ENCODE measurements around the gene KCNH8. TPM values are rescaled to one million over a fixed set of nuclear protein-coding genes. Genes with fewer than 3 reads are reported as not detected.

The KCNH8 gene
- total and polyA plus RNA-seq, 2 of the 4 experiments (the other 2 are of a cell fraction), result not detected

DNA sequence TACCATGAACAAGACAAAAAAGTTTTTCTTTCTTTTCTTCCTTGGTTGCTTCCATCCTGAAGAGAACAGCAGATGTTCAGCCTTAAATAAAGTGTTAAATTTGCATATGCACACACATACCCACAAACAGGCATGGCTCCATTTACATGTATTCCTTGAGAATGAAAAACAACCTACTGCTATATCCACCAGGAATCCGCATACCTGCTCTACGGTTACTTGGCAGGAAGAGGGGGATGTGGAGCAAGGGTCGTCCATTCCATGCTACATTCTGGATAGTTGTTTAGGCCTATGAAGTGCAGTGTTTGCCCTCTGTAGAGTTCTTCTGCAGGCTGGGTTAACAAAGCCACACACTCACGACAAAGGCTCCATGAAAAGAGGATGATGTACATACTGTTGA, 322.8 kb downstream of the KCNH8 start:
- no peaks in the 10 kb centered on the region for H3K4me1 ChIP-seq (ENCODE audit: control insufficient read depth, insufficient read depth, low read length)
- no peaks in the 10 kb centered on the region for H4K20me1 ChIP-seq (ENCODE audit: insufficient read depth, low read length)
- no peak overlapping the region for H3K14ac ChIP-seq (replicated peaks; ENCODE audit: low read depth, low read length)
- H2AK5ac ChIP-seq (ENCODE audit: low read depth, low read length), result no peak overlapping the region
- POLR2A ChIA-PET (ENCODE audit: unreplicated experiment), result no interaction called here
- H2AK9ac ChIP-seq (replicated peaks; ENCODE audit: low read depth, low read length, poor library complexity), result no peak overlapping the region
- no peak overlapping the region for H2BK5ac ChIP-seq (ENCODE audit: low read depth, low read length, poor library complexity, severe bottlenecking)
- TF ChIP-seq SMC3 (IDR thresholded peaks at IDR 0.05; ENCODE audit: low read depth, low read length) (no peak), FOS (IDR thresholded peaks at IDR 0.05; ENCODE audit: low read depth, low read length) (no peak), RFX5 (IDR thresholded peaks at IDR 0.05; ENCODE audit: low read depth, low read length) (no peak), MXI1 (IDR thresholded peaks at IDR 0.05; ENCODE audit: borderline replicate concordance, low read depth, low read length) (no peak), CHD1 (IDR thresholded peaks at IDR 0.05; ENCODE audit: low read depth, low read length) (no peak), POLR2A (IDR thresholded peaks at IDR 0.05; ENCODE audit: low read depth, low read length) (no peak), MAZ (IDR thresholded peaks at IDR 0.05; ENCODE audit: borderline replicate concordance, low read depth, low read length) (no peak), MAFK (IDR thresholded peaks at IDR 0.05; ENCODE audit: low read depth, low read length) (no peak), RCOR1 (IDR thresholded peaks at IDR 0.05; ENCODE audit: insufficient replicate concordance, low read length) (no peak), CEBPB (IDR thresholded peaks at IDR 0.05; ENCODE audit: low read depth, low read length) (no peak), BHLHE40 (IDR thresholded peaks at IDR 0.05; ENCODE audit: low read depth, low read length) (no peak), NFE2L2 (IDR thresholded peaks at IDR 0.05; ENCODE audit: low read depth, low read length) (no peak), RAD21 (IDR thresholded peaks at IDR 0.05; ENCODE audit: low read length) (no peak)
- TF ChIP-seq, protein P1, sequence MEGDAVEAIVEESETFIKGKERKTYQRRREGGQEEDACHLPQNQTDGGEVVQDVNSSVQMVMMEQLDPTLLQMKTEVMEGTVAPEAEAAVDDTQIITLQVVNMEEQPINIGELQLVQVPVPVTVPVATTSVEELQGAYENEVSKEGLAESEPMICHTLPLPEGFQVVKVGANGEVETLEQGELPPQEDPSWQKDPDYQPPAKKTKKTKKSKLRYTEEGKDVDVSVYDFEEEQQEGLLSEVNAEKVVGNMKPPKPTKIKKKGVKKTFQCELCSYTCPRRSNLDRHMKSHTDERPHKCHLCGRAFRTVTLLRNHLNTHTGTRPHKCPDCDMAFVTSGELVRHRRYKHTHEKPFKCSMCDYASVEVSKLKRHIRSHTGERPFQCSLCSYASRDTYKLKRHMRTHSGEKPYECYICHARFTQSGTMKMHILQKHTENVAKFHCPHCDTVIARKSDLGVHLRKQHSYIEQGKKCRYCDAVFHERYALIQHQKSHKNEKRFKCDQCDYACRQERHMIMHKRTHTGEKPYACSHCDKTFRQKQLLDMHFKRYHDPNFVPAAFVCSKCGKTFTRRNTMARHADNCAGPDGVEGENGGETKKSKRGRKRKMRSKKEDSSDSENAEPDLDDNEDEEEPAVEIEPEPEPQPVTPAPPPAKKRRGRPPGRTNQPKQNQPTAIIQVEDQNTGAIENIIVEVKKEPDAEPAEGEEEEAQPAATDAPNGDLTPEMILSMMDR (conservative IDR thresholded peaks at IDR 0.05; ENCODE audit: low read depth, low read length), result no peak
- TF ChIP-seq, protein P2, sequence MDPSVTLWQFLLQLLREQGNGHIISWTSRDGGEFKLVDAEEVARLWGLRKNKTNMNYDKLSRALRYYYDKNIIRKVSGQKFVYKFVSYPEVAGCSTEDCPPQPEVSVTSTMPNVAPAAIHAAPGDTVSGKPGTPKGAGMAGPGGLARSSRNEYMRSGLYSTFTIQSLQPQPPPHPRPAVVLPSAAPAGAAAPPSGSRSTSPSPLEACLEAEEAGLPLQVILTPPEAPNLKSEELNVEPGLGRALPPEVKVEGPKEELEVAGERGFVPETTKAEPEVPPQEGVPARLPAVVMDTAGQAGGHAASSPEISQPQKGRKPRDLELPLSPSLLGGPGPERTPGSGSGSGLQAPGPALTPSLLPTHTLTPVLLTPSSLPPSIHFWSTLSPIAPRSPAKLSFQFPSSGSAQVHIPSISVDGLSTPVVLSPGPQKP (IDR thresholded peaks at IDR 0.05; ENCODE audit: borderline replicate concordance, low read depth, low read length), result no peak
- TF ChIP-seq, protein P3, sequence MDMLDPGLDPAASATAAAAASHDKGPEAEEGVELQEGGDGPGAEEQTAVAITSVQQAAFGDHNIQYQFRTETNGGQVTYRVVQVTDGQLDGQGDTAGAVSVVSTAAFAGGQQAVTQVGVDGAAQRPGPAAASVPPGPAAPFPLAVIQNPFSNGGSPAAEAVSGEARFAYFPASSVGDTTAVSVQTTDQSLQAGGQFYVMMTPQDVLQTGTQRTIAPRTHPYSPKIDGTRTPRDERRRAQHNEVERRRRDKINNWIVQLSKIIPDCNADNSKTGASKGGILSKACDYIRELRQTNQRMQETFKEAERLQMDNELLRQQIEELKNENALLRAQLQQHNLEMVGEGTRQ (IDR thresholded peaks at IDR 0.05; ENCODE audit: low read depth, low read length), result no peak
- H3K9me1 ChIP-seq (ENCODE audit: insufficient read depth, low read length), result no peaks in the 10 kb centered on the region
- H3K9ac ChIP-seq (ENCODE audit: low read depth, low read length), result no peak overlapping the region
- dilution Hi-C loops (cut with HindIII; ENCODE audit: low sequenced_read_pairs, unreplicated experiment), result no loop called here
- CTCF ChIA-PET, result no interaction called here
- no CpG with 5 or more reads among the region's 4 CpGs for WGBS, 2 experiments (ENCODE audit: extremely low coverage in 2 of 2, insufficient read length in 1 of 2)
- H4K91ac ChIP-seq (ENCODE audit: insufficient read depth, low read depth, low read length), result no peak overlapping the region
- no peak overlapping the region for H4K5ac ChIP-seq (ENCODE audit: low read depth, low read length)
- no peak overlapping the region for H2BK120ac ChIP-seq (ENCODE audit: low read depth, low read length)
- H3K9me3 ChIP-seq (ENCODE audit: control insufficient read depth, insufficient read depth, low read length), result peaks cover 7% of the 10 kb centered on the region; the same call in 1 of the 2 replicates
- DNase-seq (no peak), ATAC-seq (ENCODE audit: low read depth) (no peak)
- H2AFZ ChIP-seq (replicated peaks; ENCODE audit: low read length, poor library complexity), result no peak overlapping the region
- H3K36me3 ChIP-seq (ENCODE audit: control insufficient read depth, insufficient read depth, low read length), result no peaks in the 10 kb centered on the region
- H3K4me3 ChIP-seq (ENCODE audit: insufficient read depth, low read depth, low read length), result no peak overlapping the region
- BruUV-seq (replicated peaks), result no TSS peak
- H3K18ac ChIP-seq (ENCODE audit: low read depth, low read length), result no peak overlapping the region
- no peak overlapping the region for H2BK15ac ChIP-seq (ENCODE audit: low read depth, low read length)
- no peak overlapping the region for H3K23ac ChIP-seq (ENCODE audit: low read depth, low read length)
- no peak overlapping the region for H3K4ac ChIP-seq (ENCODE audit: low read depth, low read length)
- H2BK20ac ChIP-seq (ENCODE audit: low read depth, low read length), result no peak overlapping the region
- no peak overlapping the region for H3K56ac ChIP-seq (ENCODE audit: extremely low read depth, insufficient read depth, low read length)
- H4K8ac ChIP-seq (ENCODE audit: low read depth in 2 of 2, low read length in 2 of 2), result no peak overlapping the region
- in situ Hi-C loops (cut with MboI; ENCODE audit: low sequenced_read_pairs), result no loop called here
- no peak overlapping the region for H3K27ac ChIP-seq (ENCODE audit: insufficient read depth, low read length)
- no peaks in the 10 kb centered on the region for H3K79me1 ChIP-seq (ENCODE audit: low read depth in 1 of 2, low read length in 2 of 2)
- H3K4me2 ChIP-seq (ENCODE audit: low read depth, low read length), result no peak overlapping the region
- intact Hi-C loops (cut with micrococcal nuclease), result loop anchor here (10.0 kb wide), 1 partner anchor 1324 kb away; no protein-coding TSS in a partner anchor
- no peaks in the 10 kb centered on the region for H3K27me3 ChIP-seq (ENCODE audit: control insufficient read depth, insufficient read depth, low read length)
